Liver (tissue), 2 donors: ENCODE data around the gene PLXDC2.

Experiments
- FOXA1 ChIP-seq: IDR thresholded peaks from 2 replicates; pipeline ENCODE4 v1.6.1; 2016; ENCODE audit warnings: antibody characterized with exemption
- TF ChIP-seq, protein P1 (sequence below): fragments of 150-350 bp; IDR thresholded peaks from 2 replicates; pipeline ENCODE4 v1.5.1; 2017; ENCODE audit warnings: improper control_type of control experiment, low read depth, low read length; ENCODE audit not compliant: missing input control
- TF ChIP-seq, protein P2 (sequence below): IDR thresholded peaks from 2 replicates; pipeline ENCODE4 v1.6.1; 2016; ENCODE audit warnings: antibody characterized with exemption, mild to moderate bottlenecking
- donor health status: healthy.

DNA sequence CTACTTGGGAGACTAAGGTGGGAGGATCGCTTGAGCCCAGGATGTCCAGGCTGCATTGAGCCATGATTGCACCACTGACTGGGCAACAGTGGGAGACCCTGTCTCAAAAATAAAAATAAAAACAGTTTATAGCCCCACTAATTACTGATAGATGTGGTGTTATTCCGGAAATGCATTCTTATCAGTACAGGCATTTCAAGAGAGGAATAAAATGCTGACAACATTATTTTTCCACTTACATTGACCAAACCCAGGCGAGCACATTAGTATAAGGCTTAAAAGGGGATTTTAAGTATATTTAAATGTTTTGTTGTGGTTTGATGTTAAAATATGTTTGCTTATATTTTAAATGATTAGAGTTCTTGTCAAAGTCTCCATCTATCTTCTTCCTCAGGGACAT, 359.5 kb downstream of the PLXDC2 start:
- TF ChIP-seq, protein P1, sequence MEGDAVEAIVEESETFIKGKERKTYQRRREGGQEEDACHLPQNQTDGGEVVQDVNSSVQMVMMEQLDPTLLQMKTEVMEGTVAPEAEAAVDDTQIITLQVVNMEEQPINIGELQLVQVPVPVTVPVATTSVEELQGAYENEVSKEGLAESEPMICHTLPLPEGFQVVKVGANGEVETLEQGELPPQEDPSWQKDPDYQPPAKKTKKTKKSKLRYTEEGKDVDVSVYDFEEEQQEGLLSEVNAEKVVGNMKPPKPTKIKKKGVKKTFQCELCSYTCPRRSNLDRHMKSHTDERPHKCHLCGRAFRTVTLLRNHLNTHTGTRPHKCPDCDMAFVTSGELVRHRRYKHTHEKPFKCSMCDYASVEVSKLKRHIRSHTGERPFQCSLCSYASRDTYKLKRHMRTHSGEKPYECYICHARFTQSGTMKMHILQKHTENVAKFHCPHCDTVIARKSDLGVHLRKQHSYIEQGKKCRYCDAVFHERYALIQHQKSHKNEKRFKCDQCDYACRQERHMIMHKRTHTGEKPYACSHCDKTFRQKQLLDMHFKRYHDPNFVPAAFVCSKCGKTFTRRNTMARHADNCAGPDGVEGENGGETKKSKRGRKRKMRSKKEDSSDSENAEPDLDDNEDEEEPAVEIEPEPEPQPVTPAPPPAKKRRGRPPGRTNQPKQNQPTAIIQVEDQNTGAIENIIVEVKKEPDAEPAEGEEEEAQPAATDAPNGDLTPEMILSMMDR: no peak
- no peak for TF ChIP-seq FOXA1
- TF ChIP-seq, protein P2, sequence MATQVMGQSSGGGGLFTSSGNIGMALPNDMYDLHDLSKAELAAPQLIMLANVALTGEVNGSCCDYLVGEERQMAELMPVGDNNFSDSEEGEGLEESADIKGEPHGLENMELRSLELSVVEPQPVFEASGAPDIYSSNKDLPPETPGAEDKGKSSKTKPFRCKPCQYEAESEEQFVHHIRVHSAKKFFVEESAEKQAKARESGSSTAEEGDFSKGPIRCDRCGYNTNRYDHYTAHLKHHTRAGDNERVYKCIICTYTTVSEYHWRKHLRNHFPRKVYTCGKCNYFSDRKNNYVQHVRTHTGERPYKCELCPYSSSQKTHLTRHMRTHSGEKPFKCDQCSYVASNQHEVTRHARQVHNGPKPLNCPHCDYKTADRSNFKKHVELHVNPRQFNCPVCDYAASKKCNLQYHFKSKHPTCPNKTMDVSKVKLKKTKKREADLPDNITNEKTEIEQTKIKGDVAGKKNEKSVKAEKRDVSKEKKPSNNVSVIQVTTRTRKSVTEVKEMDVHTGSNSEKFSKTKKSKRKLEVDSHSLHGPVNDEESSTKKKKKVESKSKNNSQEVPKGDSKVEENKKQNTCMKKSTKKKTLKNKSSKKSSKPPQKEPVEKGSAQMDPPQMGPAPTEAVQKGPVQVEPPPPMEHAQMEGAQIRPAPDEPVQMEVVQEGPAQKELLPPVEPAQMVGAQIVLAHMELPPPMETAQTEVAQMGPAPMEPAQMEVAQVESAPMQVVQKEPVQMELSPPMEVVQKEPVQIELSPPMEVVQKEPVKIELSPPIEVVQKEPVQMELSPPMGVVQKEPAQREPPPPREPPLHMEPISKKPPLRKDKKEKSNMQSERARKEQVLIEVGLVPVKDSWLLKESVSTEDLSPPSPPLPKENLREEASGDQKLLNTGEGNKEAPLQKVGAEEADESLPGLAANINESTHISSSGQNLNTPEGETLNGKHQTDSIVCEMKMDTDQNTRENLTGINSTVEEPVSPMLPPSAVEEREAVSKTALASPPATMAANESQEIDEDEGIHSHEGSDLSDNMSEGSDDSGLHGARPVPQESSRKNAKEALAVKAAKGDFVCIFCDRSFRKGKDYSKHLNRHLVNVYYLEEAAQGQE: no peak
